HG03095 (cell line): ENCODE data around the gene ROBO3.

ENCODE experiments used
- ATAC-seq: cut with Tn5 transposase; IDR thresholded peaks from one replicate; pipeline ENCODE4 v1.9.1; 2021; ENCODE audit warnings: moderate library complexity; ENCODE audit not compliant: unreplicated experiment

Gene ROBO3

GRCh38 chr11:124891373-124891861, 26.2 kb downstream of the ROBO3 start:
- ATAC-seq = no peak

GRCh38 chr11:124892146-124892545, 26.9 kb downstream of the ROBO3 start:
- ATAC-seq = no peak

GRCh38 chr11:124892750-124893454, 27.7 kb downstream of the ROBO3 start:
- ATAC-seq = no peak

GRCh38 chr11:124893781-124894401, 28.7 kb downstream of the ROBO3 start:
- no peak for ATAC-seq

- ATAC-seq = no peak
These were observed 29.6 kb downstream of the ROBO3 start for GRCh38 chr11:124894606-124895430.

- ATAC-seq = no peak
These were observed 30.3 kb downstream of the ROBO3 start for GRCh38 chr11:124895471-124895971.

GRCh38 chr11:124896071-124896750, 31.0 kb downstream of the ROBO3 start:
- ATAC-seq = no peak

GRCh38 chr11:124896821-124897391, 31.7 kb downstream of the ROBO3 start:
- ATAC-seq = no peak

GRCh38 chr11:124897674-124898262, 32.5 kb downstream of the ROBO3 start, which contains the start of gene ROBO4:
ROBO4 (minus strand) TSS chr11:124897865; CDS start chr11:124897795, 70 bp downstream.
- ATAC-seq = no peak

- no peak for ATAC-seq
These were observed 33.0 kb downstream of the ROBO3 start for GRCh38 chr11:124898263-124898680.

- ATAC-seq = no peak
These were observed 33.5 kb downstream of the ROBO3 start for GRCh38 chr11:124898711-124899110.

GRCh38 chr11:124899383-124900145, 34.3 kb downstream of the ROBO3 start:
- no peak for ATAC-seq

- ATAC-seq = no peak
These were observed 35.2 kb downstream of the ROBO3 start for GRCh38 chr11:124900464-124900863.

GRCh38 chr11:124902616-124903015, 37.4 kb downstream of the ROBO3 start:
- ATAC-seq = no peak

- ATAC-seq = no peak
These were observed 50.5 kb downstream of the ROBO3 start for GRCh38 chr11:124915541-124916369.

GRCh38 chr11:124916370-124916710, 51.1 kb downstream of the ROBO3 start:
- no peak for ATAC-seq

- no peak for ATAC-seq
These were observed 51.9 kb downstream of the ROBO3 start for GRCh38 chr11:124917115-124917637.

GRCh38 chr11:124918950-124919349, 53.7 kb downstream of the ROBO3 start, which contains the start of gene HEPN1:
HEPN1 (plus strand) TSS chr11:124919250.
- ATAC-seq = no peak
